ENCODE data around the gene KCNK6.

DNA sequence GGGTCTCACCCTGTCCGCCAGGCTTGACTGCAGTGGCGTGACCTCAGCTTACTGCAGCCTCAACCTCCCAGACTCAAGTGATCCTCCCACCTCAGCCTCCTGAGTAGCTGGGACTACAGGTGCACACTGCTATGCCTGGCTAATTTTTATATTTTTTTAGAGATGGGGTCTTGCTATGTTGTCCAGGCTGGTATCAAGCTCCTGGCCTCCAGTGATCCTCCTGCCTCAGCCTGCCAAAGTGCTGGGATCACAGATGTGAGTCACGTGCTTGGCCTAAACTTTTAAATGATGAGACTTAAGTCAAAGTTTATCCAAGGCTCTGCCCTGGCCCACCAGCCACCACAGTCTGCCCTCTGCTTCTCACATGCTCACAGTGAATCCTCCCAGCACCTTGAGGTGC lies 13.4 kb upstream of the KCNK6 start:
- TF ChIP-seq, protein P1, sequence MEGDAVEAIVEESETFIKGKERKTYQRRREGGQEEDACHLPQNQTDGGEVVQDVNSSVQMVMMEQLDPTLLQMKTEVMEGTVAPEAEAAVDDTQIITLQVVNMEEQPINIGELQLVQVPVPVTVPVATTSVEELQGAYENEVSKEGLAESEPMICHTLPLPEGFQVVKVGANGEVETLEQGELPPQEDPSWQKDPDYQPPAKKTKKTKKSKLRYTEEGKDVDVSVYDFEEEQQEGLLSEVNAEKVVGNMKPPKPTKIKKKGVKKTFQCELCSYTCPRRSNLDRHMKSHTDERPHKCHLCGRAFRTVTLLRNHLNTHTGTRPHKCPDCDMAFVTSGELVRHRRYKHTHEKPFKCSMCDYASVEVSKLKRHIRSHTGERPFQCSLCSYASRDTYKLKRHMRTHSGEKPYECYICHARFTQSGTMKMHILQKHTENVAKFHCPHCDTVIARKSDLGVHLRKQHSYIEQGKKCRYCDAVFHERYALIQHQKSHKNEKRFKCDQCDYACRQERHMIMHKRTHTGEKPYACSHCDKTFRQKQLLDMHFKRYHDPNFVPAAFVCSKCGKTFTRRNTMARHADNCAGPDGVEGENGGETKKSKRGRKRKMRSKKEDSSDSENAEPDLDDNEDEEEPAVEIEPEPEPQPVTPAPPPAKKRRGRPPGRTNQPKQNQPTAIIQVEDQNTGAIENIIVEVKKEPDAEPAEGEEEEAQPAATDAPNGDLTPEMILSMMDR (IDR thresholded peaks at IDR 0.05), result no peak
- no peak for TF ChIP-seq POLR2A (IDR thresholded peaks at IDR 0.05)
